ENCODE measurements around the gene UQCC2.

GRCh38 chr6:33747823-33748222, 36.3 kb upstream of the UQCC2 start:
- TF ChIP-seq CTCF (IDR thresholded peaks at IDR 0.05) (no peak), POLR2A (IDR thresholded peaks at IDR 0.05) (no peak), POLR2AphosphoS5 (IDR thresholded peaks at IDR 0.05) (no peak), EP300 (IDR thresholded peaks at IDR 0.05) (no peak)

All from suprapubic skin (tissue), 4 donors.